GM23338 (cell line): ENCODE measurements around the gene IL1B. TPM values are rescaled to one million over a fixed set of nuclear protein-coding genes. Genes with fewer than 3 reads are reported as not detected.

Experiments
- ATAC-seq: fragments of 200-7000 bp; cut with Tn5 transposase; 3 replicates; pipeline ENCODE4 v1.9.1; 2020
- DNase-seq: peaks from one replicate; pipeline ENCODE4 v3.0.0-alpha.2; 2015; ENCODE audit warnings: low spot score
- H2AFZ ChIP-seq: fragments of 200-600 bp; sonication (generic); 2 replicates; pipeline ENCODE4 v1.8.0; 2016; ENCODE audit warnings: antibody characterized with exemption, mild to moderate bottlenecking, moderate library complexity
- H3F3A ChIP-seq: fragments of 200-600 bp; sonication (generic); replicated peaks from 2 replicates; pipeline ENCODE4 v1.8.0; 2017; ENCODE audit warnings: antibody characterized with exemption, mixed run types, low read depth
- H3K27ac ChIP-seq: fragments of 200-600 bp; sonication (generic); 2 replicates; pipeline ENCODE4 v1.6.1; 2016; ENCODE audit warnings: low read depth
- H3K27me3 ChIP-seq: fragments of 200-600 bp; sonication (generic); 2 replicates; pipeline ENCODE4 v1.8.0; 2016; ENCODE audit warnings: mild to moderate bottlenecking, mixed run types, moderate library complexity; ENCODE audit not compliant: insufficient read depth
- H3K36me3 ChIP-seq: fragments of 200-600 bp; sonication (generic); 2 replicates; pipeline ENCODE4 v1.8.0; 2016; ENCODE audit warnings: mild to moderate bottlenecking; ENCODE audit not compliant: insufficient read depth
- H3K4me1 ChIP-seq: fragments of 200-600 bp; sonication (generic); 2 replicates; pipeline ENCODE4 v1.8.0; 2016; ENCODE audit warnings: mild to moderate bottlenecking, moderate library complexity; ENCODE audit not compliant: insufficient read depth
- H3K4me2 ChIP-seq: fragments of 200-600 bp; sonication (generic); 2 replicates; pipeline ENCODE4 v1.7.1; 2017; ENCODE audit warnings: mixed run types
- H3K4me3 ChIP-seq: fragments of 200-600 bp; sonication (generic); 2 replicates; pipeline ENCODE4 v1.6.1; 2016; ENCODE audit warnings: mixed run types
- H3K79me2 ChIP-seq: fragments of 200-600 bp; sonication (generic); replicated peaks from 2 replicates; pipeline ENCODE4 v1.8.0; 2017; ENCODE audit warnings: mild to moderate bottlenecking; ENCODE audit not compliant: insufficient read depth
- H3K9me2 ChIP-seq: fragments of 200-600 bp; sonication (generic); 2 replicates; pipeline ENCODE4 v1.8.0; 2017; ENCODE audit not compliant: insufficient read depth
- H4K20me1 ChIP-seq: fragments of 200-600 bp; sonication (generic); replicated peaks from 2 replicates; pipeline ENCODE4 v1.8.0; 2017; ENCODE audit warnings: mild to moderate bottlenecking; ENCODE audit not compliant: insufficient read depth
- H3K27ac Mint-ChIP-seq: 2 replicates; pipeline ENCODE4 v1.8.0; 2020; ENCODE audit warnings: inconsistent platforms, mild to moderate bottlenecking, moderate library complexity, mixed read lengths
- H3K27me3 Mint-ChIP-seq: 3 replicates; pipeline ENCODE4 v1.8.0; 2022; ENCODE audit warnings: low read depth, mild to moderate bottlenecking, moderate library complexity, mixed read lengths, inconsistent platforms; ENCODE audit not compliant: insufficient read depth, poor library complexity
- H3K36me3 Mint-ChIP-seq: 3 replicates; pipeline ENCODE4 v1.8.0; 2021; ENCODE audit warnings: low read depth, mild to moderate bottlenecking, inconsistent platforms, moderate library complexity, mixed read lengths
- H3K4me1 Mint-ChIP-seq: 3 replicates; pipeline ENCODE4 v1.8.0; 2020; ENCODE audit warnings: mild to moderate bottlenecking, inconsistent platforms, mixed read lengths
- H3K4me3 Mint-ChIP-seq: 3 replicates; pipeline ENCODE4 v1.8.0; 2021; ENCODE audit warnings: moderate library complexity, mild to moderate bottlenecking, inconsistent platforms, mixed read lengths
- H3K9me3 Mint-ChIP-seq: 3 replicates; pipeline ENCODE4 v1.8.0; 2020; ENCODE audit warnings: moderate library complexity, mild to moderate bottlenecking, inconsistent platforms, mixed read lengths
- CREB1 ChIP-seq: fragments of 250-450 bp; sonication (Bioruptor Pico); IDR thresholded peaks from 2 replicates; pipeline ENCODE4 v1.5.0; 2020; ENCODE audit warnings: low read depth, mild to moderate bottlenecking, moderate library complexity
- EZH2 ChIP-seq: fragments of 200-600 bp; sonication (generic); IDR thresholded peaks from one replicate; pipeline ENCODE4 v1.8.0; 2017; ENCODE audit warnings: antibody characterized with exemption, mild to moderate bottlenecking, low read depth; ENCODE audit not compliant: unreplicated experiment
- JUNB ChIP-seq: IDR thresholded peaks from one replicate; pipeline ENCODE4 v1.6.1; 2016; ENCODE audit warnings: antibody characterized with exemption; ENCODE audit not compliant: unreplicated experiment
- POLR2AphosphoS5 ChIP-seq: IDR thresholded peaks from 2 replicates; pipeline ENCODE4 v1.6.1; 2016; ENCODE audit warnings: antibody characterized with exemption, low read depth
- ZNF114 ChIP-seq: fragments of 250-450 bp; sonication (Bioruptor Pico); IDR thresholded peaks from 2 replicates; pipeline ENCODE4 v1.5.0; 2020; ENCODE audit warnings: mild to moderate bottlenecking, moderate library complexity
- ZNF331 ChIP-seq: fragments of 250-450 bp; sonication (Bioruptor Pico); IDR thresholded peaks from 2 replicates; pipeline ENCODE4 v1.5.0; 2020; ENCODE audit warnings: low read depth, mild to moderate bottlenecking, moderate library complexity
- polyA plus RNA-seq: library from polyadenylated mRNA; unstranded; fragments of >200 nt; fragmentation: Nextera tagmentation; extraction: Ambion mirVana; gene quantifications from 2 replicates; pipeline ENCODE4 v1.2.1, GENCODE V29; 2016
- total RNA-seq: library from RNA; depleted of rRNA; stranded (reverse); fragments of >200 nt; shearing (Covaris generic); gene quantifications from 2 replicates; pipeline ENCODE4 v1.2.3, GENCODE V29; 2014
- TF ChIP-seq, protein P1 (sequence below): fragments of 250-450 bp; sonication (Bioruptor Pico); IDR thresholded peaks from 2 replicates; pipeline ENCODE4 v1.5.0; 2020; ENCODE audit warnings: mild to moderate bottlenecking, moderate library complexity
- TF ChIP-seq, protein P2 (sequence below): IDR thresholded peaks from 2 replicates; pipeline ENCODE4 v1.6.1; 2016; ENCODE audit warnings: antibody characterized with exemption
- TF ChIP-seq, protein P3 (sequence below), 2 experiments: fragments of 200-600 bp in 1 of 2; sonication (generic) in 1 of 2; conservative IDR thresholded peaks; 2 replicates each; pipeline versions ENCODE4 v1.5.1 to v1.6.1; 2016 to 2017; ENCODE audit warnings: antibody characterized with exemption in 2 of 2, low read depth in 2 of 2, mild to moderate bottlenecking in 2 of 2, moderate library complexity in 1 of 2
- TF ChIP-seq, protein P4 (sequence below): IDR thresholded peaks from one replicate; pipeline ENCODE4 v1.6.1; 2018; ENCODE audit warnings: antibody characterized with exemption; ENCODE audit not compliant: unreplicated experiment

IL1B gene
- total and polyA plus RNA-seq, 2 experiments from 2014 or later, result not detected

DNA sequence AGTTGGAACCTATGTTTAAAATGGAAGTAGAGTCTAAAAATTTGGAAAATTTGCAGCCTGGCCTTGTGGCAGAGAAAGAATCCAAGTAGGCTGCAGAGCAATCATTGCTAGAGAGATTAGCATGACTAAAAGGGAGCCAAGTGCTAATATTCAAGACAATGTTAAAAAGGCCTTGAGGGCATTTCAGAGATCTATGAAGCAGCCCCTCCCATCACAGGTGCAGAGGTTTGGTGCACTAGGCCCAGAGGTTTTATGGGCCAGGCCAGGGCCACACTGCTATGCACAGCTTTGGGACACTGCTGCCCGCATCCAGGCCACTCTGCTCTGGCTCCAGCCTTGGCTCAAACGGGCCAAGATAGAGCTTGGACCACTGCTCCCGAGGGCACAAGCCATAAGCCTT is 45.6 kb downstream of the IL1B start:
- peak; percentile 41; the same call in 2 of the 3 replicates for ATAC-seq
- Histone ChIP-seq H3K36me3 (no peaks in the 10 kb centered on the region), H3K27me3 (no peaks in the 10 kb centered on the region), H2AFZ (peak overlapping the region; percentile 83), H3K4me1 (peaks cover 12% of the 10 kb centered on the region; the same call in 1 of the 2 replicates), H3K27ac (no peak overlapping the region; the same call in 1 of the 2 replicates), H3K4me3 (no peak overlapping the region), H3F3A (no peaks in the 10 kb centered on the region), H4K20me1 (no peaks in the 10 kb centered on the region), H3K9me2 (peaks cover 16% of the 10 kb centered on the region), H3K4me2 (no peak overlapping the region), H3K79me2 (no peaks in the 10 kb centered on the region)
- TF ChIP-seq ZNF331 (CRISPR knock-in tag), result no peak
- TF ChIP-seq CREB1, result no peak
- TF ChIP-seq, protein P1, sequence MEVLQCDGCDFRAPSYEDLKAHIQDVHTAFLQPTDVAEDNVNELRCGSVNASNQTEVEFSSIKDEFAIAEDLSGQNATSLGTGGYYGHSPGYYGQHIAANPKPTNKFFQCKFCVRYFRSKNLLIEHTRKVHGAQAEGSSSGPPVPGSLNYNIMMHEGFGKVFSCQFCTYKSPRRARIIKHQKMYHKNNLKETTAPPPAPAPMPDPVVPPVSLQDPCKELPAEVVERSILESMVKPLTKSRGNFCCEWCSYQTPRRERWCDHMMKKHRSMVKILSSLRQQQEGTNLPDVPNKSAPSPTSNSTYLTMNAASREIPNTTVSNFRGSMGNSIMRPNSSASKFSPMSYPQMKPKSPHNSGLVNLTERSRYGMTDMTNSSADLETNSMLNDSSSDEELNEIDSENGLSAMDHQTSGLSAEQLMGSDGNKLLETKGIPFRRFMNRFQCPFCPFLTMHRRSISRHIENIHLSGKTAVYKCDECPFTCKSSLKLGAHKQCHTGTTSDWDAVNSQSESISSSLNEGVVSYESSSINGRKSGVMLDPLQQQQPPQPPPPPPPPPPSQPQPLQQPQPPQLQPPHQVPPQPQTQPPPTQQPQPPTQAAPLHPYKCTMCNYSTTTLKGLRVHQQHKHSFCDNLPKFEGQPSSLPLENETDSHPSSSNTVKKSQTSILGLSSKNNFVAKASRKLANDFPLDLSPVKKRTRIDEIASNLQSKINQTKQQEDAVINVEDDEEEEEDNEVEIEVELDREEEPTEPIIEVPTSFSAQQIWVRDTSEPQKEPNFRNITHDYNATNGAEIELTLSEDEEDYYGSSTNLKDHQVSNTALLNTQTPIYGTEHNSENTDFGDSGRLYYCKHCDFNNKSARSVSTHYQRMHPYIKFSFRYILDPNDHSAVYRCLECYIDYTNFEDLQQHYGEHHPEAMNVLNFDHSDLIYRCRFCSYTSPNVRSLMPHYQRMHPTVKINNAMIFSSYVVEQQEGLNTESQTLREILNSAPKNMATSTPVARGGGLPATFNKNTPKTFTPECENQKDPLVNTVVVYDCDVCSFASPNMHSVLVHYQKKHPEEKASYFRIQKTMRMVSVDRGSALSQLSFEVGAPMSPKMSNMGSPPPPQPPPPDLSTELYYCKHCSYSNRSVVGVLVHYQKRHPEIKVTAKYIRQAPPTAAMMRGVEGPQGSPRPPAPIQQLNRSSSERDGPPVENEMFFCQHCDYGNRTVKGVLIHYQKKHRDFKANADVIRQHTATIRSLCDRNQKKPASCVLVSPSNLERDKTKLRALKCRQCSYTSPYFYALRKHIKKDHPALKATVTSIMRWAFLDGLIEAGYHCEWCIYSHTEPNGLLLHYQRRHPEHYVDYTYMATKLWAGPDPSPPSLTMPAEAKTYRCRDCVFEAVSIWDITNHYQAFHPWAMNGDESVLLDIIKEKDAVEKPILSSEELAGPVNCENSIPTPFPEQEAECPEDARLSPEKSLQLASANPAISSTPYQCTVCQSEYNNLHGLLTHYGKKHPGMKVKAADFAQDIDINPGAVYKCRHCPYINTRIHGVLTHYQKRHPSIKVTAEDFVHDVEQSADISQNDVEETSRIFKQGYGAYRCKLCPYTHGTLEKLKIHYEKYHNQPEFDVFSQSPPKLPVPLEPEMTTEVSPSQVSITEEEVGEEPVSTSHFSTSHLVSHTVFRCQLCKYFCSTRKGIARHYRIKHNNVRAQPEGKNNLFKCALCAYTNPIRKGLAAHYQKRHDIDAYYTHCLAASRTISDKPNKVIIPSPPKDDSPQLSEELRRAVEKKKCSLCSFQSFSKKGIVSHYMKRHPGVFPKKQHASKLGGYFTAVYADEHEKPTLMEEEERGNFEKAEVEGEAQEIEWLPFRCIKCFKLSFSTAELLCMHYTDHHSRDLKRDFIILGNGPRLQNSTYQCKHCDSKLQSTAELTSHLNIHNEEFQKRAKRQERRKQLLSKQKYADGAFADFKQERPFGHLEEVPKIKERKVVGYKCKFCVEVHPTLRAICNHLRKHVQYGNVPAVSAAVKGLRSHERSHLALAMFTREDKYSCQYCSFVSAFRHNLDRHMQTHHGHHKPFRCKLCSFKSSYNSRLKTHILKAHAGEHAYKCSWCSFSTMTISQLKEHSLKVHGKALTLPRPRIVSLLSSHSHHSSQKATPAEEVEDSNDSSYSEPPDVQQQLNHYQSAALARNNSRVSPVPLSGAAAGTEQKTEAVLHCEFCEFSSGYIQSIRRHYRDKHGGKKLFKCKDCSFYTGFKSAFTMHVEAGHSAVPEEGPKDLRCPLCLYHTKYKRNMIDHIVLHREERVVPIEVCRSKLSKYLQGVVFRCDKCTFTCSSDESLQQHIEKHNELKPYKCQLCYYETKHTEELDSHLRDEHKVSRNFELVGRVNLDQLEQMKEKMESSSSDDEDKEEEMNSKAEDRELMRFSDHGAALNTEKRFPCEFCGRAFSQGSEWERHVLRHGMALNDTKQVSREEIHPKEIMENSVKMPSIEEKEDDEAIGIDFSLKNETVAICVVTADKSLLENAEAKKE (CRISPR knock-in tag), result no peak
- no peak for TF ChIP-seq POLR2AphosphoS5
- no peak for TF ChIP-seq JUNB
- TF ChIP-seq EZH2, result no peak
- TF ChIP-seq, protein P2, sequence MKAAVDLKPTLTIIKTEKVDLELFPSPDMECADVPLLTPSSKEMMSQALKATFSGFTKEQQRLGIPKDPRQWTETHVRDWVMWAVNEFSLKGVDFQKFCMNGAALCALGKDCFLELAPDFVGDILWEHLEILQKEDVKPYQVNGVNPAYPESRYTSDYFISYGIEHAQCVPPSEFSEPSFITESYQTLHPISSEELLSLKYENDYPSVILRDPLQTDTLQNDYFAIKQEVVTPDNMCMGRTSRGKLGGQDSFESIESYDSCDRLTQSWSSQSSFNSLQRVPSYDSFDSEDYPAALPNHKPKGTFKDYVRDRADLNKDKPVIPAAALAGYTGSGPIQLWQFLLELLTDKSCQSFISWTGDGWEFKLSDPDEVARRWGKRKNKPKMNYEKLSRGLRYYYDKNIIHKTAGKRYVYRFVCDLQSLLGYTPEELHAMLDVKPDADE, result no peak
- TF ChIP-seq, protein P3, sequence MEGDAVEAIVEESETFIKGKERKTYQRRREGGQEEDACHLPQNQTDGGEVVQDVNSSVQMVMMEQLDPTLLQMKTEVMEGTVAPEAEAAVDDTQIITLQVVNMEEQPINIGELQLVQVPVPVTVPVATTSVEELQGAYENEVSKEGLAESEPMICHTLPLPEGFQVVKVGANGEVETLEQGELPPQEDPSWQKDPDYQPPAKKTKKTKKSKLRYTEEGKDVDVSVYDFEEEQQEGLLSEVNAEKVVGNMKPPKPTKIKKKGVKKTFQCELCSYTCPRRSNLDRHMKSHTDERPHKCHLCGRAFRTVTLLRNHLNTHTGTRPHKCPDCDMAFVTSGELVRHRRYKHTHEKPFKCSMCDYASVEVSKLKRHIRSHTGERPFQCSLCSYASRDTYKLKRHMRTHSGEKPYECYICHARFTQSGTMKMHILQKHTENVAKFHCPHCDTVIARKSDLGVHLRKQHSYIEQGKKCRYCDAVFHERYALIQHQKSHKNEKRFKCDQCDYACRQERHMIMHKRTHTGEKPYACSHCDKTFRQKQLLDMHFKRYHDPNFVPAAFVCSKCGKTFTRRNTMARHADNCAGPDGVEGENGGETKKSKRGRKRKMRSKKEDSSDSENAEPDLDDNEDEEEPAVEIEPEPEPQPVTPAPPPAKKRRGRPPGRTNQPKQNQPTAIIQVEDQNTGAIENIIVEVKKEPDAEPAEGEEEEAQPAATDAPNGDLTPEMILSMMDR (conservative IDR thresholded peaks at IDR 0.05; ENCODE audit: low read depth in 2 of 2), result no peak
- TF ChIP-seq, protein P4, sequence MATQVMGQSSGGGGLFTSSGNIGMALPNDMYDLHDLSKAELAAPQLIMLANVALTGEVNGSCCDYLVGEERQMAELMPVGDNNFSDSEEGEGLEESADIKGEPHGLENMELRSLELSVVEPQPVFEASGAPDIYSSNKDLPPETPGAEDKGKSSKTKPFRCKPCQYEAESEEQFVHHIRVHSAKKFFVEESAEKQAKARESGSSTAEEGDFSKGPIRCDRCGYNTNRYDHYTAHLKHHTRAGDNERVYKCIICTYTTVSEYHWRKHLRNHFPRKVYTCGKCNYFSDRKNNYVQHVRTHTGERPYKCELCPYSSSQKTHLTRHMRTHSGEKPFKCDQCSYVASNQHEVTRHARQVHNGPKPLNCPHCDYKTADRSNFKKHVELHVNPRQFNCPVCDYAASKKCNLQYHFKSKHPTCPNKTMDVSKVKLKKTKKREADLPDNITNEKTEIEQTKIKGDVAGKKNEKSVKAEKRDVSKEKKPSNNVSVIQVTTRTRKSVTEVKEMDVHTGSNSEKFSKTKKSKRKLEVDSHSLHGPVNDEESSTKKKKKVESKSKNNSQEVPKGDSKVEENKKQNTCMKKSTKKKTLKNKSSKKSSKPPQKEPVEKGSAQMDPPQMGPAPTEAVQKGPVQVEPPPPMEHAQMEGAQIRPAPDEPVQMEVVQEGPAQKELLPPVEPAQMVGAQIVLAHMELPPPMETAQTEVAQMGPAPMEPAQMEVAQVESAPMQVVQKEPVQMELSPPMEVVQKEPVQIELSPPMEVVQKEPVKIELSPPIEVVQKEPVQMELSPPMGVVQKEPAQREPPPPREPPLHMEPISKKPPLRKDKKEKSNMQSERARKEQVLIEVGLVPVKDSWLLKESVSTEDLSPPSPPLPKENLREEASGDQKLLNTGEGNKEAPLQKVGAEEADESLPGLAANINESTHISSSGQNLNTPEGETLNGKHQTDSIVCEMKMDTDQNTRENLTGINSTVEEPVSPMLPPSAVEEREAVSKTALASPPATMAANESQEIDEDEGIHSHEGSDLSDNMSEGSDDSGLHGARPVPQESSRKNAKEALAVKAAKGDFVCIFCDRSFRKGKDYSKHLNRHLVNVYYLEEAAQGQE, result no peak
- no peak for TF ChIP-seq ZNF114
- peaks cover 17% of the 10 kb centered on the region for H3K4me1 Mint-ChIP-seq
- peaks cover 4% of the 10 kb centered on the region for H3K9me3 Mint-ChIP-seq
- peaks cover 5% of the 10 kb centered on the region; the same call in 1 of the 3 replicates for H3K36me3 Mint-ChIP-seq
- H3K4me3 Mint-ChIP-seq, result no peak overlapping the region; the same call in 2 of the 3 replicates
- H3K27me3 Mint-ChIP-seq, result peaks cover 2% of the 10 kb centered on the region
- H3K27ac Mint-ChIP-seq, result no peak overlapping the region
- DNase-seq, result peak; percentile 22
